ENCODE measurements around the gene RFTN1. TPM values are rescaled to one million over a fixed set of nuclear protein-coding genes. Genes with fewer than 3 reads are reported as not detected.

RFTN1 gene
- total and polyA plus RNA-seq, 10 of the 15 experiments (the other 5 are each of a cell fraction or from before 2014, with no cell fraction given), result 20.6 to 213 (median 147) TPM

GRCh38 chr3:16490062-16490619 is 23.4 kb downstream of the RFTN1 start:
- in situ Hi-C loops (cut with MboI) (no loop called here), intact Hi-C loops (cut with micrococcal nuclease; ENCODE audit: unreplicated experiment) (no loop called here)
- Histone ChIP-seq H3K4me1 (ENCODE audit: control insufficient read depth, insufficient read depth, low read length) (peaks cover 2% of the 10 kb centered on the region), H3K9me3 (replicated peaks; ENCODE audit: control insufficient read depth, insufficient read depth, low read length) (no peaks in the 10 kb centered on the region), H3K36me3 (ENCODE audit: control insufficient read depth in 2 of 2, insufficient read depth in 2 of 2, low read length in 1 of 2) (peaks cover 18 to 26% of the 10 kb centered on the region in 2 experiments), H3K4me3 (no peak overlapping the region), H3K79me2 (ENCODE audit: control insufficient read depth, insufficient read depth, low read length) (peaks cover 46% of the 10 kb centered on the region), H3K27me3 (replicated peaks in 1 of 2; ENCODE audit: control insufficient read depth in 2 of 2, insufficient read depth in 2 of 2, low read length in 1 of 2) (no peaks in the 10 kb centered on the region), H3K27ac (ENCODE audit: control insufficient read depth, insufficient read depth) (no peak overlapping the region), H3K4me2 (ENCODE audit: control insufficient read depth, insufficient read depth) (no peak overlapping the region), H4K20me1 (ENCODE audit: control insufficient read depth, insufficient read depth) (0 out of 2 replicates have a peak, but pooled peaks cover 3% of the 10 kb centered on the region), H3K9ac (ENCODE audit: control insufficient read depth, insufficient read depth, low read length) (no peak overlapping the region), H2AFZ (ENCODE audit: control insufficient read depth, low read depth, low read length) (no peak overlapping the region)
- no peak for TF ChIP-seq FOXM1 (IDR thresholded peaks at IDR 0.05; ENCODE audit: low read depth, low read length)
- TF ChIP-seq ZBTB33 (IDR thresholded peaks at IDR 0.05), result no peak
- no peak for TF ChIP-seq ATF3 (IDR thresholded peaks at IDR 0.05; ENCODE audit: borderline replicate concordance, extremely low read depth, low read depth, low read length)
- no peak for TF ChIP-seq POLR2AphosphoS5 (IDR thresholded peaks at IDR 0.05; ENCODE audit: low read length)
- TF ChIP-seq PAX5 (IDR thresholded peaks at IDR 0.05; ENCODE audit: borderline replicate concordance, low read depth, low read length), result no peak
- TF ChIP-seq CBX3 (IDR thresholded peaks at IDR 0.05; ENCODE audit: borderline replicate concordance, low read depth), result no peak
- TF ChIP-seq BCLAF1 (IDR thresholded peaks at IDR 0.05), result no peak
- no peak for TF ChIP-seq SMARCA5 (IDR thresholded peaks at IDR 0.05)
- TF ChIP-seq CBX5 (IDR thresholded peaks at IDR 0.05; ENCODE audit: low read depth), result no peak
- no peak for TF ChIP-seq MYC (IDR thresholded peaks at IDR 0.05; ENCODE audit: insufficient read depth, insufficient read length, insufficient replicate concordance, low read length, severe bottlenecking)
- TF ChIP-seq TAF1 (IDR thresholded peaks at IDR 0.05; ENCODE audit: borderline replicate concordance, low read depth, low read length), result no peak
- TF ChIP-seq TCF12 (IDR thresholded peaks at IDR 0.05; ENCODE audit: low read depth, low read length), result no peak
- TF ChIP-seq TBL1XR1 (IDR thresholded peaks at IDR 0.05; ENCODE audit: low read depth, low read length), result no peak
- no peak for TF ChIP-seq ZSCAN29 (IDR thresholded peaks at IDR 0.05)
- TF ChIP-seq RAD51 (IDR thresholded peaks at IDR 0.05), result no peak
- no peak for TF ChIP-seq MEF2A (IDR thresholded peaks at IDR 0.05; ENCODE audit: insufficient read depth, low read depth, low read length)
- no peak for TF ChIP-seq RELA (IDR thresholded peaks at IDR 0.05; ENCODE audit: borderline replicate concordance, partially characterized antibody)
- no peak for TF ChIP-seq NFXL1 (IDR thresholded peaks at IDR 0.05; ENCODE audit: borderline replicate concordance)
- TF ChIP-seq MTA3 (IDR thresholded peaks at IDR 0.05; ENCODE audit: borderline replicate concordance, low read length), result no peak
- no peak for TF ChIP-seq RUNX3 (IDR thresholded peaks at IDR 0.05; ENCODE audit: low read length)
- ChIA-PET RAD21 (ENCODE audit: unreplicated experiment) (interaction anchor here (0.6 to 1.2 kb wide), 2 partner anchors 22 to 133 kb away, joined by 4 read pairs; no protein-coding TSS in a partner anchor), CTCF (interaction anchor here (1.1 to 2.0 kb wide), 5 partner anchors 12 to 39 kb away, joined by 3 to 4 read pairs (median 3); no protein-coding TSS in a partner anchor), SMC1A (ENCODE audit: uncharacterized antibody, unreplicated experiment) (interaction anchor here (0.9 to 3.4 kb wide), 3 partner anchors 9 to 38 kb away, joined by 3 to 12 read pairs (median 3); no protein-coding TSS in a partner anchor), POLR2A (interaction anchor here (1.0 to 1.5 kb wide), 2 partner anchors 21 to 38 kb away, joined by 3 to 4 read pairs; no protein-coding TSS in a partner anchor)
- ATAC-seq (no peak), DNase-seq (ENCODE audit: low read depth, low spot score) (no peak), FAIRE-seq (no peak)
- BruUV-seq (replicated peaks), result no TSS peak
- WGBS (ENCODE audit: insufficient coverage, insufficient replicate concordance, low lambda C conversion rate, missing lambda C conversion rate), result 69% methylated on average over 4 of the region's 4 CpGs
